Heart left ventricle (tissue), 16 donors: ENCODE measurements around the gene ACTR1A. TPM values are rescaled to one million over a fixed set of nuclear protein-coding genes. Genes with fewer than 3 reads are reported as not detected.
"Not testable (repeated sequence)": the region's sequence is repeated elsewhere in the genome, so short reads cannot be mapped to it uniquely, and the experiment has no call there.

Source experiments
- ATAC-seq, 4 donors: fragments of 200-7000 bp; cut with Tn5 transposase; one replicate each; pipeline ENCODE4 v1.9.1; 2020 to 2022; ENCODE audit warnings: moderate library complexity in 4 of 4, mild to moderate bottlenecking in 3 of 4, moderate number of reproducible peaks in 1 of 4
- DNase-seq, 5 donors: peaks; one replicate each; pipeline ENCODE4 v3.0.0-alpha.2; 2020
- H3K27ac ChIP-seq, 12 donors: fragments of 200-600 bp; sonication (generic) in 4 of 12; one replicate each; pipeline versions ENCODE4 v1.5.0 to v1.8.0; 2016 to 2022; ENCODE audit warnings: mild to moderate bottlenecking in 2 of 12
- H3K27me3 ChIP-seq, 9 donors: fragments of 200-600 bp; sonication (generic) in 2 of 9; one replicate each; pipeline versions ENCODE4 v1.5.1 to v1.8.0; 2016 to 2022; ENCODE audit warnings: mild to moderate bottlenecking in 3 of 9
- H3K36me3 ChIP-seq, 9 donors: fragments of 200-600 bp; sonication (generic) in 2 of 9; one replicate each; pipeline versions ENCODE4 v1.5.0 to v1.8.0; 2018 to 2022; ENCODE audit warnings: mild to moderate bottlenecking in 2 of 9
- H3K4me1 ChIP-seq, 12 donors: fragments of 200-600 bp; sonication (generic) in 4 of 12; one replicate each; pipeline versions ENCODE4 v1.5.0 to v1.8.0; 2016 to 2022; ENCODE audit warnings: mild to moderate bottlenecking in 3 of 12
- H3K4me3 ChIP-seq, 12 donors: fragments of 200-600 bp; sonication (generic) in 4 of 12; one replicate each; pipeline versions ENCODE4 v1.5.0 to v1.8.0; 2017 to 2022; ENCODE audit warnings: mild to moderate bottlenecking in 9 of 12, moderate library complexity in 4 of 12
- H3K9me3 ChIP-seq, 12 donors: fragments of 200-600 bp; sonication (generic) in 4 of 12; one replicate each; pipeline versions ENCODE4 v1.5.0 to v1.8.0; 2016 to 2022; ENCODE audit warnings: mild to moderate bottlenecking in 1 of 12
- CTCF ChIP-seq, 12 donors: fragments of 200-600 bp; sonication (generic) in 4 of 12; IDR thresholded peaks; one replicate each; pipeline versions ENCODE4 v1.5.0 to v1.8.0; 2018 to 2022; ENCODE audit warnings: antibody characterized with exemption in 12 of 12, mild to moderate bottlenecking in 5 of 12
- POLR2A ChIP-seq, 2 donors: fragments of 450-650 bp; IDR thresholded peaks; one replicate each; pipeline ENCODE4 v1.6.1; 2017; ENCODE audit warnings: antibody characterized with exemption in 2 of 2, mild to moderate bottlenecking in 2 of 2, moderate library complexity in 2 of 2
- WGBS, 4 donors: extraction: QIAGEN DNeasy Blood & Tissue Kit in 2 of 4; methylation state at CpG; one replicate each; pipeline versions ENCODE4 v1.1.5 to v1.1.7; 2013 to 2018; 5-methylcytosine and 5-hydroxymethylcytosine counted together
- intact Hi-C, 10 donors: fragments of 100-400 bp; cut with DNase I; formaldehyde crosslinking; loops; one replicate each; pipeline versions ENCODE4 v1.11.1 to v1.14.2; 2022
- polyA plus RNA-seq, 2 donors: library from polyadenylated mRNA; stranded (reverse); fragments of 200-250 nt; gene quantifications; one replicate each; pipeline ENCODE4 v1.2.3, GENCODE V29; 2013
- total RNA-seq, 9 donors: library from RNA; depleted of rRNA in 2 of 9; stranded (reverse); fragments of >200 nt in 2 of 9; fragmentation: NEBNext Ultra II Directional in 3 of 9; extraction: Animal tissue kit (Norgen Biotek cat#: 25700) in 3 of 9; gene quantifications; one replicate each; pipeline versions ENCODE4 v1.1.0 to v1.2.4, GENCODE V29; 2016 to 2023
- donor health status: ischemic (EF 13 %, LVEDD 7.1; RV severe dilation, severe dysfunction).
- donor health status: healthy with polysubstance abuse.
- donor health status: DM: no; HTN: yes; CAD: no.
- donor health status: DM: no; HTN: no; CAD: no.
- donor health status: ischemic (EF 25% LVEDD 6.9; RV normal size, moderate dysfunction).
- donor health status: ischemic (EF 25% LVEDD 5.7; RV mildly dilated, moderate dysfunction).
- donor health status: healthy.
- donor health status: DM: yes; HTN: yes; CAD: no.
- donor health status: ischemic (EF 35%, LVEDD 5.7; RV mildly dilated, moderate dysfunction).
- donor health status: nonischemic (EF 11% LVEDD 7.7; RV severe dilation, severe dysfunction).
- donor health status: DM: yes; HTN: yes; CAD: no.
- donor health status: PGD.
- donor health status: ischemic (EF 29% LVEDD 5.4; RV normal size, mild dysfunction).
- donor health status: nonischemic (EF 23%, LVEDD 6.1; RV moderate dilation, normal function).

The ACTR1A gene
- total and polyA plus RNA-seq, 11 donors = 100 to 175 (median 119) TPM

GRCh38 chr10:102501201-102502028 lies 1.1 kb downstream of the ACTR1A start:
- H3K4me1 ChIP-seq = peaks cover 0 to 69% (median 29%) of the 10 kb centered on the region in 12 donors
- H3K9me3 ChIP-seq = no peaks in the 10 kb centered on the region
- intact Hi-C loops = loop anchor here in 7 of 10 donors (1.0 to 10.0 kb wide), 9 partner anchors 69 to 143 kb away; partner anchors contain the start of genes TRIM8 (in 2 of the 7) and CUEDC2 (in 1 of the 7)
- ATAC-seq (no peak), DNase-seq (no peak)
- peaks cover 0 to 10% (median 0%) of the 10 kb centered on the region in 9 donors for H3K36me3 ChIP-seq
- peak overlapping the region; percentile 19 to 97 (median 74) for H3K4me3 ChIP-seq
- TF ChIP-seq POLR2A (IDR thresholded peaks at IDR 0.05) (peak in 1 of 2 donors; percentile 42), CTCF (IDR thresholded peaks at IDR 0.05) (peak in 1 of 12 donors; percentile 7)
- H3K27ac ChIP-seq = peak overlapping the region; percentile 72 to 98 (median 84)
- 1 to 4% (median 2%) methylated on average over 23 of the region's 23 CpGs for WGBS, 4 donors
- H3K27me3 ChIP-seq = no peaks in the 10 kb centered on the region

- intact Hi-C loops = loop anchor here in 4 of 10 donors (5.0 to 10.0 kb wide), 2 partner anchors 82 to 144 kb away; partner anchors contain the start of gene TRIM8 (in 2 of the 4)
- Histone ChIP-seq H3K4me1 (peaks cover 0 to 72% (median 31%) of the 10 kb centered on the region in 12 donors), H3K27ac (peak overlapping the region in 6 of 12 donors; percentile 83 to 98 (median 90)), H3K4me3 (peak overlapping the region in 4 of 12 donors; percentile 64 to 97 (median 76)), H3K36me3 (peaks cover 0 to 13% (median 0%) of the 10 kb centered on the region in 9 donors)
- not testable (repeated sequence) for H3K9me3 ChIP-seq, ATAC-seq, H3K27me3 ChIP-seq, DNase-seq
- 89 to 95% (median 94%) methylated on average over 13 of the region's 13 CpGs for WGBS, 4 donors
These were observed 1.8 kb downstream of the ACTR1A start for GRCh38 chr10:102500686-102501085.

GRCh38 chr10:102499356-102499755 lies 3.2 kb downstream of the ACTR1A start:
- Histone ChIP-seq H3K36me3 (peaks cover 0 to 15% (median 0%) of the 10 kb centered on the region in 9 donors), H3K4me1 (peaks cover 0 to 68% (median 23%) of the 10 kb centered on the region in 12 donors), H3K27me3 (no peaks in the 10 kb centered on the region), H3K27ac (peak overlapping the region in 1 of 12 donors; percentile 98), H3K9me3 (no peaks in the 10 kb centered on the region), H3K4me3 (no peak overlapping the region)
- no peak for TF ChIP-seq POLR2A (IDR thresholded peaks at IDR 0.05)
- TF ChIP-seq CTCF (IDR thresholded peaks at IDR 0.05) = no peak
- DNase-seq (no peak), ATAC-seq (no peak)
- intact Hi-C loops = no loop called here
- WGBS, 4 donors = 85 to 91% (median 88%) methylated on average over 3 of the region's 3 CpGs

GRCh38 chr10:102497545-102497944 lies 5.0 kb downstream of the ACTR1A start:
- 93 to 97% (median 94%) methylated on average over 1 of the region's 1 CpG for WGBS, 4 donors
- Histone ChIP-seq H3K27me3 (no peaks in the 10 kb centered on the region), H3K36me3 (peaks cover 0 to 30% (median 0%) of the 10 kb centered on the region in 9 donors), H3K4me1 (peaks cover 0 to 76% (median 33%) of the 10 kb centered on the region in 12 donors), H3K27ac (peak overlapping the region in 1 of 12 donors; percentile 98), H3K4me3 (no peak overlapping the region), H3K9me3 (no peaks in the 10 kb centered on the region)
- no peak for ATAC-seq
- intact Hi-C loops = no loop called here
- DNase-seq = no peak
- no peak for TF ChIP-seq POLR2A (IDR thresholded peaks at IDR 0.05)
- TF ChIP-seq CTCF (IDR thresholded peaks at IDR 0.05) = no peak
